Measurements from ENCODE around the gene PHACTR3. TPM values are rescaled to one million over a fixed set of nuclear protein-coding genes. Genes with fewer than 3 reads are reported as not detected.

Gene PHACTR3
- total RNA-seq, 1 donor from 2014 or later = 1.0 TPM

GRCh38 chr20:59812286-59813125, 208.2 kb downstream of the PHACTR3 start:
- no peaks in the 10 kb centered on the region for H3K36me3 ChIP-seq (ENCODE audit: control insufficient read depth in 3 of 3, insufficient read depth in 3 of 3, low read length in 3 of 3)
- no peak overlapping the region for H3K4me3 ChIP-seq (ENCODE audit: low read length in 3 of 3)
- H3K9ac ChIP-seq (ENCODE audit: low read depth in 1 of 3, low read length in 3 of 3) = no peak overlapping the region
- no peaks in the 10 kb centered on the region for H3K4me1 ChIP-seq (ENCODE audit: control insufficient read depth in 3 of 3, insufficient read depth in 3 of 3, low read length in 3 of 3)
- no peaks in the 10 kb centered on the region for H3K9me3 ChIP-seq (ENCODE audit: control insufficient read depth in 3 of 3, low read length in 3 of 3)
- peaks cover 0 to 24% (median 2%) of the 10 kb centered on the region in 3 donors for H3K27me3 ChIP-seq (ENCODE audit: control insufficient read depth in 3 of 3, insufficient read depth in 3 of 3, low read length in 3 of 3)
- no peak overlapping the region for H3K27ac ChIP-seq (ENCODE audit: low read depth, low read length)

- Histone ChIP-seq H3K4me3 (ENCODE audit: low read length in 3 of 3) (no peak overlapping the region), H3K4me1 (ENCODE audit: control insufficient read depth in 3 of 3, insufficient read depth in 3 of 3, low read length in 3 of 3) (no peaks in the 10 kb centered on the region), H3K36me3 (ENCODE audit: control insufficient read depth in 3 of 3, insufficient read depth in 3 of 3, low read length in 3 of 3) (no peaks in the 10 kb centered on the region), H3K9ac (ENCODE audit: low read depth in 1 of 3, low read length in 3 of 3) (no peak overlapping the region), H3K27me3 (ENCODE audit: control insufficient read depth in 3 of 3, insufficient read depth in 3 of 3, low read length in 3 of 3) (peaks cover 0 to 24% (median 2%) of the 10 kb centered on the region in 3 donors), H3K27ac (ENCODE audit: low read depth, low read length) (no peak overlapping the region), H3K9me3 (ENCODE audit: control insufficient read depth in 3 of 3, low read length in 3 of 3) (no peaks in the 10 kb centered on the region)
Observed at GRCh38 chr20:59813126-59813947, 209.0 kb downstream of the PHACTR3 start.

- Histone ChIP-seq H3K9me3 (ENCODE audit: control insufficient read depth in 3 of 3, low read length in 3 of 3) (no peaks in the 10 kb centered on the region), H3K27ac (ENCODE audit: low read depth, low read length) (no peak overlapping the region), H3K27me3 (ENCODE audit: control insufficient read depth in 3 of 3, insufficient read depth in 3 of 3, low read length in 3 of 3) (peaks cover 0 to 20% (median under 1%) of the 10 kb centered on the region in 3 donors), H3K9ac (ENCODE audit: low read depth in 1 of 3, low read length in 3 of 3) (no peak overlapping the region), H3K36me3 (ENCODE audit: control insufficient read depth in 3 of 3, insufficient read depth in 3 of 3, low read length in 3 of 3) (no peaks in the 10 kb centered on the region), H3K4me1 (ENCODE audit: control insufficient read depth in 3 of 3, insufficient read depth in 3 of 3, low read length in 3 of 3) (no peaks in the 10 kb centered on the region), H3K4me3 (ENCODE audit: low read length in 3 of 3) (no peak overlapping the region)
Observed at GRCh38 chr20:59813948-59814839, 209.9 kb downstream of the PHACTR3 start.

GRCh38 chr20:59814840-59815340, 210.6 kb downstream of the PHACTR3 start:
- Histone ChIP-seq H3K4me3 (ENCODE audit: low read length in 3 of 3) (no peak overlapping the region), H3K4me1 (ENCODE audit: control insufficient read depth in 3 of 3, insufficient read depth in 3 of 3, low read length in 3 of 3) (no peaks in the 10 kb centered on the region), H3K9ac (ENCODE audit: low read depth in 1 of 3, low read length in 3 of 3) (no peak overlapping the region), H3K36me3 (ENCODE audit: control insufficient read depth in 3 of 3, insufficient read depth in 3 of 3, low read length in 3 of 3) (no peaks in the 10 kb centered on the region), H3K27ac (ENCODE audit: low read depth, low read length) (no peak overlapping the region), H3K27me3 (ENCODE audit: control insufficient read depth in 3 of 3, insufficient read depth in 3 of 3, low read length in 3 of 3) (peaks cover 0 to 20% (median 0%) of the 10 kb centered on the region in 3 donors), H3K9me3 (ENCODE audit: control insufficient read depth in 3 of 3, low read length in 3 of 3) (no peaks in the 10 kb centered on the region)

- H3K27me3 ChIP-seq (ENCODE audit: control insufficient read depth in 3 of 3, insufficient read depth in 3 of 3, low read length in 3 of 3) = peaks cover 0 to 14% (median 3%) of the 10 kb centered on the region in 3 donors
Observed at GRCh38 chr20:59816146-59816738, 211.9 kb downstream of the PHACTR3 start.

GRCh38 chr20:59817406-59817805, 213.1 kb downstream of the PHACTR3 start:
- H3K9me3 ChIP-seq (ENCODE audit: control insufficient read depth in 3 of 3, low read length in 3 of 3) = no peaks in the 10 kb centered on the region
- H3K4me3 ChIP-seq (ENCODE audit: low read length in 3 of 3) = no peak overlapping the region
- peaks cover 0 to 17% (median 5%) of the 10 kb centered on the region in 3 donors for H3K27me3 ChIP-seq (ENCODE audit: control insufficient read depth in 3 of 3, insufficient read depth in 3 of 3, low read length in 3 of 3)
- no peak overlapping the region for H3K9ac ChIP-seq (ENCODE audit: low read depth in 1 of 3, low read length in 3 of 3)
- H3K4me1 ChIP-seq (ENCODE audit: control insufficient read depth in 3 of 3, insufficient read depth in 3 of 3, low read length in 3 of 3) = peaks cover 5 to 8% (median 5%) of the 10 kb centered on the region in 3 donors
- no peaks in the 10 kb centered on the region for H3K36me3 ChIP-seq (ENCODE audit: control insufficient read depth in 3 of 3, insufficient read depth in 3 of 3, low read length in 3 of 3)
- H3K27ac ChIP-seq (ENCODE audit: low read depth, low read length) = no peak overlapping the region

More at GRCh38 chr20:59816146-59816738, 211.9 kb downstream of the PHACTR3 start:
- no peak overlapping the region for H3K27ac ChIP-seq (ENCODE audit: low read depth, low read length)
- peaks cover 5 to 8% (median 5%) of the 10 kb centered on the region in 3 donors for H3K4me1 ChIP-seq (ENCODE audit: control insufficient read depth in 3 of 3, insufficient read depth in 3 of 3, low read length in 3 of 3)
- no peaks in the 10 kb centered on the region for H3K36me3 ChIP-seq (ENCODE audit: control insufficient read depth in 3 of 3, insufficient read depth in 3 of 3, low read length in 3 of 3)
- no peaks in the 10 kb centered on the region for H3K9me3 ChIP-seq (ENCODE audit: control insufficient read depth in 3 of 3, low read length in 3 of 3)
- no peak overlapping the region for H3K9ac ChIP-seq (ENCODE audit: low read depth in 1 of 3, low read length in 3 of 3)
- no peak overlapping the region for H3K4me3 ChIP-seq (ENCODE audit: low read length in 3 of 3)

GRCh38 chr20:59817846-59818615, 213.7 kb downstream of the PHACTR3 start:
- H3K36me3 ChIP-seq (ENCODE audit: control insufficient read depth in 3 of 3, insufficient read depth in 3 of 3, low read length in 3 of 3) = no peaks in the 10 kb centered on the region
- no peak overlapping the region for H3K9ac ChIP-seq (ENCODE audit: low read depth in 1 of 3, low read length in 3 of 3)
- H3K9me3 ChIP-seq (ENCODE audit: control insufficient read depth in 3 of 3, low read length in 3 of 3) = no peaks in the 10 kb centered on the region
- H3K27ac ChIP-seq (ENCODE audit: low read depth, low read length) = no peak overlapping the region
- no peak overlapping the region for H3K4me3 ChIP-seq (ENCODE audit: low read length in 3 of 3)
- peaks cover 0 to 21% (median 10%) of the 10 kb centered on the region in 3 donors for H3K27me3 ChIP-seq (ENCODE audit: control insufficient read depth in 3 of 3, insufficient read depth in 3 of 3, low read length in 3 of 3)
- H3K4me1 ChIP-seq (ENCODE audit: control insufficient read depth in 3 of 3, insufficient read depth in 3 of 3, low read length in 3 of 3) = peaks cover 5 to 8% (median 5%) of the 10 kb centered on the region in 3 donors

GRCh38 chr20:59818911-59819310, 214.6 kb downstream of the PHACTR3 start:
- peaks cover 5 to 8% (median 5%) of the 10 kb centered on the region in 3 donors for H3K4me1 ChIP-seq (ENCODE audit: control insufficient read depth in 3 of 3, insufficient read depth in 3 of 3, low read length in 3 of 3)
- H3K9me3 ChIP-seq (ENCODE audit: control insufficient read depth in 3 of 3, low read length in 3 of 3) = no peaks in the 10 kb centered on the region
- H3K9ac ChIP-seq (ENCODE audit: low read depth in 1 of 3, low read length in 3 of 3) = no peak overlapping the region
- H3K36me3 ChIP-seq (ENCODE audit: control insufficient read depth in 3 of 3, insufficient read depth in 3 of 3, low read length in 3 of 3) = no peaks in the 10 kb centered on the region
- no peak overlapping the region for H3K27ac ChIP-seq (ENCODE audit: low read depth, low read length)
- no peak overlapping the region for H3K4me3 ChIP-seq (ENCODE audit: low read length in 3 of 3)
- H3K27me3 ChIP-seq (ENCODE audit: control insufficient read depth in 3 of 3, insufficient read depth in 3 of 3, low read length in 3 of 3) = peaks cover 0 to 13% (median 10%) of the 10 kb centered on the region in 3 donors
